ENCODE measurements around the gene HOMER1.

GRCh38 chr5:79505138-79505537, 8.8 kb downstream of the HOMER1 start:
- TF ChIP-seq POLR2AphosphoS5 (IDR thresholded peaks at IDR 0.05; ENCODE audit: borderline replicate concordance, low read depth, low read length) (no peak), EZH2 (IDR thresholded peaks at IDR 0.05) (no peak), FOXP2 (optimal IDR thresholded peaks at IDR 0.05; ENCODE audit: control extremely low read depth, extremely low read length, insufficient read depth) (no peak)
